Measurements from ENCODE around the gene PPP4R3B. TPM values are rescaled to one million over a fixed set of nuclear protein-coding genes. Genes with fewer than 3 reads are reported as not detected.

Gene PPP4R3B
- total RNA-seq, 2 donors from 2014 or later = 50.8 to 52.0 TPM

GRCh38 chr2:55565613-55566012, 51.8 kb downstream of the PPP4R3B start:
- Histone ChIP-seq H3K36me3 (ENCODE audit: control insufficient read depth, insufficient read depth, low read length) (peaks cover 91% of the 10 kb centered on the region), H3K27me3 (ENCODE audit: control insufficient read depth, insufficient read depth, low read length, poor library complexity, severe bottlenecking) (no peaks in the 10 kb centered on the region), H3K4me1 (ENCODE audit: control insufficient read depth, insufficient read depth, low read length) (no peaks in the 10 kb centered on the region), H3K9me3 (ENCODE audit: control insufficient read depth, low read length) (peaks cover 42% of the 10 kb centered on the region), H3K27ac (ENCODE audit: low read depth, low read length) (no peak overlapping the region), H3K4me3 (ENCODE audit: low read length) (no peak overlapping the region), H3K9ac (ENCODE audit: extremely low read depth, low read length, poor library complexity, severe bottlenecking) (no peak overlapping the region)
- no peak for TF ChIP-seq CTCF (conservative IDR thresholded peaks at IDR 0.05)
- no peaks in the 10 kb centered on the region for H3K4me1 Mint-ChIP-seq
- 88% methylated on average over 1 of the region's 1 CpG; no CpG with 5 or more reads in 1 of the 2 experiments for WGBS, 2 experiments (ENCODE audit: insufficient coverage in 1 of 2, insufficient read length in 1 of 2)
- no peaks in the 10 kb centered on the region for H3K27me3 Mint-ChIP-seq (ENCODE audit: insufficient read depth)
- peaks cover 84% of the 10 kb centered on the region for H3K36me3 Mint-ChIP-seq (ENCODE audit: low read depth)
- H3K9me3 Mint-ChIP-seq = peaks cover 26% of the 10 kb centered on the region
- H3K4me3 Mint-ChIP-seq = no peak overlapping the region
- no peak overlapping the region for H3K27ac Mint-ChIP-seq
- DNase-seq = no peak

GRCh38 chr2:55560855-55561254, 56.6 kb downstream of the PPP4R3B start:
- no peak for TF ChIP-seq CTCF (conservative IDR thresholded peaks at IDR 0.05)
- Histone ChIP-seq H3K36me3 (ENCODE audit: control insufficient read depth, insufficient read depth, low read length) (peaks cover 88% of the 10 kb centered on the region), H3K27me3 (ENCODE audit: control insufficient read depth, insufficient read depth, low read length, poor library complexity, severe bottlenecking) (no peaks in the 10 kb centered on the region), H3K27ac (ENCODE audit: low read depth, low read length) (no peak overlapping the region), H3K9me3 (ENCODE audit: control insufficient read depth, low read length) (peaks cover 43% of the 10 kb centered on the region), H3K4me3 (ENCODE audit: low read length) (no peak overlapping the region), H3K9ac (ENCODE audit: extremely low read depth, low read length, poor library complexity, severe bottlenecking) (no peak overlapping the region), H3K4me1 (ENCODE audit: control insufficient read depth, insufficient read depth, low read length) (no peaks in the 10 kb centered on the region)
- Mint-ChIP-seq H3K27ac (no peak overlapping the region), H3K27me3 (ENCODE audit: insufficient read depth) (no peaks in the 10 kb centered on the region), H3K4me1 (peaks cover 5% of the 10 kb centered on the region), H3K9me3 (peaks cover 33% of the 10 kb centered on the region), H3K36me3 (ENCODE audit: low read depth) (peaks cover 87% of the 10 kb centered on the region), H3K4me3 (no peak overlapping the region)
- WGBS, 2 experiments (ENCODE audit: insufficient coverage in 1 of 2, insufficient read length in 1 of 2) = 93 to 100% methylated on average over 1 to 3 of the region's 3 CpGs
- no peak for DNase-seq

- Histone ChIP-seq H3K27ac (ENCODE audit: low read depth, low read length) (no peak overlapping the region), H3K9ac (ENCODE audit: extremely low read depth, low read length, poor library complexity, severe bottlenecking) (no peak overlapping the region), H3K9me3 (ENCODE audit: control insufficient read depth, low read length) (peaks cover 12% of the 10 kb centered on the region), H3K4me1 (ENCODE audit: control insufficient read depth, insufficient read depth, low read length) (no peaks in the 10 kb centered on the region), H3K27me3 (ENCODE audit: control insufficient read depth, insufficient read depth, low read length, poor library complexity, severe bottlenecking) (no peaks in the 10 kb centered on the region), H3K36me3 (ENCODE audit: control insufficient read depth, insufficient read depth, low read length) (peaks cover 77% of the 10 kb centered on the region), H3K4me3 (ENCODE audit: low read length) (no peak overlapping the region)
- no peaks in the 10 kb centered on the region for H3K27me3 Mint-ChIP-seq (ENCODE audit: insufficient read depth)
- peak overlapping the region; percentile 33 for H3K27ac Mint-ChIP-seq
- TF ChIP-seq CTCF (conservative IDR thresholded peaks at IDR 0.05) = no peak
- DNase-seq = peak; percentile 46
- no peak overlapping the region for H3K4me3 Mint-ChIP-seq
- 90 to 95% methylated on average over 3 to 9 of the region's 9 CpGs for WGBS, 2 experiments (ENCODE audit: insufficient coverage in 1 of 2, insufficient read length in 1 of 2)
- peaks cover 73% of the 10 kb centered on the region for H3K36me3 Mint-ChIP-seq (ENCODE audit: low read depth)
- H3K9me3 Mint-ChIP-seq = peaks cover 19% of the 10 kb centered on the region
- H3K4me1 Mint-ChIP-seq = peaks cover 5% of the 10 kb centered on the region
Observed at GRCh38 chr2:55556809-55557208, 60.6 kb downstream of the PPP4R3B start.

Data from endodermal cell (in vitro differentiated cells).